ENCODE results near the gene ACAN.

DNA sequence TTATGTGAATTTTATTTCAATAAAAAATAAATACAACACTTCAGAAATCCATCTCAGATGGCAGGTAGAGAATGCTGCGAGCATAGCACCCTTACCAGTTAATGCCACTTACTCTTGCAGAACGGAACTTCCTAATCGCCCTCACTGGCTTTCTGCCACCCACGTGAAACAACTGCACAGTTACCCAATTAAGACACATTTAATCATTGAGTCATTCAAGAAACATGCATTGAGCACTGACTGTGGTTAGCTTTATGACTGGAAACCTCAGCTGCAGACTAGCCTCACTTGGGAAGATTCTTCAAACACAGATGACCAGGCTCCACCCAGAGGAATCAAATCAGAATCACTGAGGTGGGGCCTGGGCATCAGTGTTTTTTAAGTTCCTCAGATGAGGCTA is 115.5 kb downstream of the ACAN start:
- TF ChIP-seq, protein P1, sequence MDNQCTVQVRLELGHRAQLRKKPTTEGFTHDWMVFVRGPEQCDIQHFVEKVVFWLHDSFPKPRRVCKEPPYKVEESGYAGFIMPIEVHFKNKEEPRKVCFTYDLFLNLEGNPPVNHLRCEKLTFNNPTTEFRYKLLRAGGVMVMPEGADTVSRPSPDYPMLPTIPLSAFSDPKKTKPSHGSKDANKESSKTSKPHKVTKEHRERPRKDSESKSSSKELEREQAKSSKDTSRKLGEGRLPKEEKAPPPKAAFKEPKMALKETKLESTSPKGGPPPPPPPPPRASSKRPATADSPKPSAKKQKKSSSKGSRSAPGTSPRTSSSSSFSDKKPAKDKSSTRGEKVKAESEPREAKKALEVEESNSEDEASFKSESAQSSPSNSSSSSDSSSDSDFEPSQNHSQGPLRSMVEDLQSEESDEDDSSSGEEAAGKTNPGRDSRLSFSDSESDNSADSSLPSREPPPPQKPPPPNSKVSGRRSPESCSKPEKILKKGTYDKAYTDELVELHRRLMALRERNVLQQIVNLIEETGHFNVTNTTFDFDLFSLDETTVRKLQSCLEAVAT (IDR thresholded peaks at IDR 0.05), result no peak
- TF ChIP-seq EP300 (IDR thresholded peaks at IDR 0.05; ENCODE audit: borderline replicate concordance in 1 of 2, control insufficient read depth in 1 of 2, low read depth in 2 of 2, low read length in 2 of 2) (peak in 1 of 2 experiments; percentile 50; a peak in 1 of 4 replicates), SIX5 (IDR thresholded peaks at IDR 0.05; ENCODE audit: low read depth, low read length, severe bottlenecking) (no peak)

Data from GM12878 (cell line).